ENCODE data around the gene STIMATE.

The STIMATE gene

DNA sequence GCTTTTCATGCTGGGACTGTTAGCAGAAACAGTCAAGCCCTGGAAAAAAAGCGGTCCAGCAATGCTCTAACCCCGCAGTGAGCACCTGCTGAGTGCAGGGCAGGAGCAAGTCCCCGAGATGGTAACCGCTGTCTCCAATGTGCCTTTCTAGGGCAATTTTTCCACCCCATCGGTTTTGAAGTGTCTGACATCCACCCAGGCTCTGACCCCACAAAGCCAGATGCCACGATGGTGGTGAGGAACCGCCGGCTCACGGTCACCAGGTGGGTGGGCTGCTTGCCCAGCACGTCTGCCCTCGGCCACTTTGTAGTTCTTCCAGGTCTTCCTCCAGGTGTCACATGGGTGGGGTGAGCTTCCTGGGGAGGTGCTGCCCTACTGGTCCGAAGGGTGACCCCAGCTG lies 106.0 kb downstream of the STIMATE start:
- no peak for DNase-seq (ENCODE audit: low read depth in 2 of 2)

DNA sequence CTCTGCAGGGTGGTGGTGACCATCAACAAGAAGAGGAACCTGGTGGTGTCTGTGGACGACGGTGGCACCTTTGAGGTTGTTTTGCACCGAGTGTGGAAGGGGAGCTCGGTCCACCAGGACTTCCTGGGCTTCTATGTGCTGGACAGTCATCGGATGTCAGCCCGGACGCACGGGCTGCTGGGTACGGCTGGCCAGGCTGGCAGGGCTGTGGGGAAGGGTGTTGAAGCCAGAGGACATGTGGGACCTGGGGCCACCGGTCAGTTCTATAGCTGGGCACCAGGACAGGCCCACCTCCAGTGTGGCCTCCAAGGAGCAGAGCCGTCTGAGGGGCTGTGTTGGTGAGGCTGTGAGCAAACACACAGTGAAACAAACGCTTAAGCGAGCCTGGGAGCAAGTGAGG lies 106.6 kb downstream of the STIMATE start:
- DNase-seq (ENCODE audit: low read depth in 2 of 2) = no peak

DNA sequence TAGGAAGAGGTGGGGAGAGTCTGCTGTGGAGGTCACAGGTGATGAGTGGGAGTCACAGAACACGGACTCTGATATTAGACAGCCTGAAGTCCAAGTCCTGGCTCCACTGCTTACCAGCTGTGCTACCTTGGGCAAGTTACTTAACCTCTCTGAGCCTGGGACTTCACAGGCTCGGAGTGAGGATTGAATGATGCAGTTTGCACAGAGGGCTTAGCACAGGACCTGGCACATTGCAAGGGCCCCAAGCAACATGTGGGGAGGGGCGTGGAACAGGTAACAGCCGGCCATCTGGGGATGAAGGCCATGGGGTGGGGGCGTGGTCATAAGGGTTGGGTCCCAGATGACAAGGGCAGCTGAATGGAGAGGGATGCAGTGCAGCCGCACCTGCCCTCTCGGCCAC lies 107.0 kb downstream of the STIMATE start:
- no peak for DNase-seq (ENCODE audit: low read depth in 2 of 2)

DNA sequence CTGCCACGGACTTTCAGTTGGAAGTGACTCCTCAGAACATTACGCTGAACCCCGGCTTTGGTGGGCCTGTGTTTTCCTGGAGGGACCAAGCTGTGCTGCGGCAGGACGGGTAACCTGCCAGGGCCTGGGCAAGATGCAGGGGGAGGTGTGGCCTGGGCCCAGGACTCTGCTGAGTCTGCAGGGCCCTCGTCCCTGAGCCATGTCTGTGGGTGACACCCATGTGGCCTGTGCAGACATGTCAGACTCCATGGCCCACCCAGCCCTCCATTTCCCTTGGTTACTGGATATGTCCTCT lies 107.7 kb downstream of the STIMATE start:
- no peak for DNase-seq (ENCODE audit: low read depth in 2 of 2)

DNA sequence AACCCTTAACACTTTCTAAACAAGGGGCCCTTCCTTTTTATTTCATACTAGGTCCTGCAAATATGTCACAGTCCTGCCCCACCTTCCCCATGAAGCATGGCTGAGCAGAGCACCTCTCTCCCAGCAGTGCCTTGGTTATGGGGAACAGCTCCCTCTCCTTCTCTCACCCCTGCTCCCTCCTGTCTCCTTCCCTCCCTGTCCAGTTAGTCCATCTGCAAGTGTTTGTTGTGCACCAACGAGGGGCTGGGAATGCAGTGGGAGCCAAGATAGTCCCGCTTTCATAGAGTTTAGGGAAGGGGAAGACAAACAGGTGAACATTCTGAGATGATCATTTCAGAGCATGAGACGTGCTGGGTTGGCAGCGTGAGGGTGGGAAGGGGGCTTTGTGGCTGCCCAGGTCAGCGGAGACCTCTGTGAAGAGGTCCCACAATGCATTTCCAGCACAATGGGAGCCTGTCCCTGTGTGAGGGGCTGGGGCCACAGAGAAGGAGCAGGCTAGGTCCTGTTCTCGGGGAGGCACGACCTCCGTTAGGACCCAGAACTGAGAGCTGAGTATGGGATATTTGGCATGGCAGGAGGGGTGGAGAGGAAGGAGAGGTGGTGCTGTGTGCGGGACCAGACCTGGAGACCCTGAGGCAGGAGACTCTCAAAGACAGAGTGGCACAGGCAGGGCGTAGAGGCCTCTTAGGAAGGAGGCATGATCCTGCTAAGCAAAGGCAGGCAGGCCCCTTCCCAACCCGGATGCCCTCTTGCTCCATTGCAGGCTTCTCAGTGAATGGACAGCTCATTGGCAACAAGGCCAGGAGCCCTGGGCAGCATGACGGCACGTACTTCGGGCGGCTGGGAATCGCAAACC lies 108.2 kb downstream of the STIMATE start:
- DNase-seq (ENCODE audit: low read depth in 2 of 2) = no peak

DNA sequence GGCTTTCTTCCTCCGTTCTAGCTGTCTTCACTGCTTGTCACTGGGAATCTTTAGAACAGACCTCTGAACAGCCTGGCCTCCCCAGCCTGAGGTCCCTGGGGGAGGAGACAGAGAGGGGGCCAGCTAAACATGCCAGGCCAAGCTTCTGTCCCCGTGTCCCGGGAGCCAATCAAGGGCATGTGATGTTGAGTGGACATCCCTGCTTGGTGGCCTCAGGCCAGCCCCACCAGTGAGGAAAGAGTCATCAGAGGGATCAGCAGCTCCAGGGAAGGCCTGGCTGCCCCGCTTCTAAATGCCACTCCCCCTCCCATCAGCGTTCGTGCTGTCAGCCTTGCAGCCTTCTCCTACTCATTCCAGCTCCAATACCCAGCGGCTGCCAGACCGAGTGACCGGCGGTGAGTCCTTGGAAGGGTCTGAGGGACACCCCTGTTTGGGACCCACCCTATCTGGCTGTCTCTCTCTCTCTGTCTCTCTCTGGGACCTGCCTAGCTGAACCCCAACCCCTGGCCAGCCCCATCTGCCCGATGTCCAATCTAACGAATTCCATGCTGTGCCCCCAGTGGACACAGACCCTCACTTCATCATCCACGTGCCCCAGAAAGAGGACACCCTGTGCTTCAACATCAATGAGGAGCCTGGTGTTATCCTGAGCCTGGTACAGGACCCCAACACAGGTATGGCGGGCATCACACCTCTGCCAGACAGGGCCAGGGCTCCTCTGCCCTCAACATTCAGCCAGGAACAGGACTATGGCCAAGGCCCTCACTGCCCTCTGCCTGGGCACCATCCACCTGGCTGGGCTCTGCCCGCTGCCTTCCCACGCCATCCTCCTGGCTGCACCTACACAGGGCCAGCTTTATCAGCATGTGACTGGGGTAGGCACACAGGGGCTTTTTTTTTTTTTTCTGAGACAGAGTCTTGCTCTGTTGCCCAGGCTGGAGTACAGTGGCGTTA lies 109.4 kb downstream of the STIMATE start:
- no peak for DNase-seq (ENCODE audit: low read depth in 2 of 2)

DNA sequence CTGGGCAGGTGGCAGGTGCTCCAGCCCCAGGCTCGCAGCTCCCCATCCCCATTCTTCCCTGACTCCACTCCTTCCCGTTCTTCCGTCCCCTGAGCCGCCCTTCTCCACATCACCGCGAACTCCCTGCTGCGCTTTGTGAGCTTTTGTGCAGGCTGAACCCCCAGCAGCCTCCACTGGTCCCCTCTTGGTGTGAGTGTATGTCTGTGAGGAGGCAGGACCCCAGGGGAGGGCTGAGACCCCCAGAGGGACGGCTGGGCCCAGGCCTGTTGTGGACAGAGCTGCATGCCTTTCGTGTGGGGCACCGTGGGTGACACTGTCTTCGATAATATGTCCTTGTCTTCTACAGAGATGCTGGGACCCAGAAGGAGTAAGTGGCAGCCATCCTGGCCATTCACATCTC lies 110.1 kb downstream of the STIMATE start:
- DNase-seq (ENCODE audit: low read depth in 2 of 2) = no peak
